H9 (cell line): ENCODE measurements around the gene MSH3. TPM values are rescaled to one million over a fixed set of nuclear protein-coding genes. Genes with fewer than 3 reads are reported as not detected.
A peak's percentile ranks its signal among the peaks of the same experiment; 100 is the strongest.

Experiments used
- DNase-seq: peaks from one replicate; pipeline ENCODE4 v3.0.0-alpha.2; 2017
- H2AFZ ChIP-seq: one replicate; pipeline ENCODE4 v1.6.1; 2013; ENCODE audit warnings: mild to moderate bottlenecking, low read length, control low read depth, moderate library complexity
- H2AK5ac ChIP-seq: 2 replicates; pipeline ENCODE4 v1.6.1; 2013; ENCODE audit warnings: low read length, control low read depth, mixed read lengths; ENCODE audit not compliant: insufficient read length
- H2BK120ac ChIP-seq: one replicate; pipeline ENCODE4 v1.6.1; 2013; ENCODE audit warnings: low read depth, mild to moderate bottlenecking, low read length, control low read depth, inconsistent platforms; ENCODE audit not compliant: poor library complexity, severe bottlenecking
- H2BK12ac ChIP-seq: 2 replicates; pipeline ENCODE4 v1.6.1; 2013; ENCODE audit warnings: low read length, control low read depth, mixed read lengths, low read depth; ENCODE audit not compliant: insufficient read length
- H2BK15ac ChIP-seq: 2 replicates; pipeline ENCODE4 v1.6.1; 2013; ENCODE audit warnings: low read depth, low read length, control low read depth
- H2BK20ac ChIP-seq: one replicate; pipeline ENCODE4 v1.6.1; 2013; ENCODE audit warnings: low read depth, mild to moderate bottlenecking, low read length, control low read depth, inconsistent platforms; ENCODE audit not compliant: poor library complexity, severe bottlenecking
- H2BK5ac ChIP-seq: 2 replicates; pipeline ENCODE4 v1.6.1; 2013; ENCODE audit warnings: low read length, control low read depth, mixed read lengths; ENCODE audit not compliant: insufficient read length
- H3K14ac ChIP-seq: 2 replicates; pipeline ENCODE4 v1.6.1; 2013; ENCODE audit warnings: low read length, control low read depth; ENCODE audit not compliant: insufficient read depth
- H3K18ac ChIP-seq: 2 replicates; pipeline ENCODE4 v1.6.1; 2013; ENCODE audit warnings: low read depth, mild to moderate bottlenecking, mixed read lengths, low read length, control low read depth; ENCODE audit not compliant: insufficient read length
- H3K23ac ChIP-seq: 2 replicates; pipeline ENCODE4 v1.6.1; 2013; ENCODE audit warnings: low read length, control low read depth, mixed read lengths, low read depth; ENCODE audit not compliant: insufficient read length
- H3K23me2 ChIP-seq: 2 replicates; pipeline ENCODE4 v1.6.1; 2013; ENCODE audit warnings: low read depth, mild to moderate bottlenecking, mixed read lengths, low read length, control low read depth; ENCODE audit not compliant: insufficient read length, poor library complexity, severe bottlenecking
- H3K27ac ChIP-seq: 2 replicates; pipeline ENCODE4 v1.5.1; 2013; ENCODE audit warnings: low read length, control low read depth, mixed read lengths, low read depth; ENCODE audit not compliant: insufficient read length
- H3K27me3 ChIP-seq: 2 replicates; pipeline ENCODE4 v1.6.1; 2013; ENCODE audit warnings: low read length, control low read depth, inconsistent platforms; ENCODE audit not compliant: insufficient read depth
- H3K4ac ChIP-seq: 2 replicates; pipeline ENCODE4 v1.6.1; 2013; ENCODE audit warnings: low read depth, mild to moderate bottlenecking, control low read depth, inconsistent platforms, low read length, moderate library complexity
- H3K4me1 ChIP-seq: 2 replicates; pipeline ENCODE4 v1.6.1; 2013; ENCODE audit warnings: low read length, control low read depth, inconsistent platforms; ENCODE audit not compliant: insufficient read depth
- H3K4me2 ChIP-seq: 2 replicates; pipeline ENCODE4 v1.6.1; 2013; ENCODE audit warnings: low read length, control low read depth, mixed read lengths; ENCODE audit not compliant: insufficient read length, insufficient read depth
- H3K56ac ChIP-seq: 2 replicates; pipeline ENCODE4 v1.6.1; 2013; ENCODE audit warnings: low read depth, mild to moderate bottlenecking, mixed read lengths, low read length, control low read depth; ENCODE audit not compliant: insufficient read length
- H3K79me1 ChIP-seq: 2 replicates; pipeline ENCODE4 v1.6.1; 2013; ENCODE audit warnings: low read depth, mild to moderate bottlenecking, moderate library complexity, low read length, control low read depth, inconsistent platforms; ENCODE audit not compliant: insufficient read depth, poor library complexity, severe bottlenecking
- H3K79me2 ChIP-seq: 2 replicates; pipeline ENCODE4 v1.6.1; 2013; ENCODE audit warnings: low read length, control low read depth, inconsistent platforms; ENCODE audit not compliant: insufficient read depth
- H3K9ac ChIP-seq: 2 replicates; pipeline ENCODE4 v1.6.1; 2013; ENCODE audit warnings: low read length, control low read depth, mixed read lengths; ENCODE audit not compliant: insufficient read length; ENCODE audit errors: extremely low read depth
- H3K9me3 ChIP-seq: one replicate; pipeline ENCODE4 v1.6.1; 2013; ENCODE audit warnings: low read depth, low read length, inconsistent platforms; ENCODE audit not compliant: control insufficient read depth
- H3T11ph ChIP-seq: one replicate; pipeline ENCODE4 v1.6.1; 2013; ENCODE audit warnings: mild to moderate bottlenecking, low read length, control low read depth, inconsistent platforms
- H4K20me1 ChIP-seq: one replicate; pipeline ENCODE4 v1.6.1; 2013; ENCODE audit not compliant: control insufficient read depth, insufficient read length, insufficient read depth
- H4K5ac ChIP-seq: 2 replicates; pipeline ENCODE4 v1.6.1; 2013; ENCODE audit warnings: low read depth, mild to moderate bottlenecking, mixed read lengths, low read length, control low read depth; ENCODE audit not compliant: insufficient read length
- H4K8ac ChIP-seq: replicated peaks from 2 replicates; pipeline ENCODE4 v1.6.1; 2013; ENCODE audit warnings: low read length, control low read depth, mixed read lengths, low read depth; ENCODE audit not compliant: insufficient read length
- H4K91ac ChIP-seq: 2 replicates; pipeline ENCODE4 v1.6.1; 2013; ENCODE audit warnings: low read depth, mild to moderate bottlenecking, moderate library complexity, mixed read lengths, low read length, control low read depth; ENCODE audit not compliant: insufficient read length
- H3K27ac Mint-ChIP-seq, 3 experiments: 2 replicates in 2 of 3; 3 replicates in 1 of 3; pipeline ENCODE4 v1.8.0; 2020 to 2021; ENCODE audit warnings: mixed read lengths in 3 of 3, mild to moderate bottlenecking in 1 of 3, moderate library complexity in 1 of 3
- H3K27me3 Mint-ChIP-seq: 2 replicates; pipeline ENCODE4 v1.8.0; 2021; ENCODE audit warnings: low read depth, mild to moderate bottlenecking, moderate library complexity, mixed read lengths
- H3K36me3 Mint-ChIP-seq, 3 experiments: 2 replicates in 2 of 3; 3 replicates in 1 of 3; pipeline ENCODE4 v1.8.0; 2020 to 2021; ENCODE audit warnings: low read depth in 3 of 3, mixed read lengths in 3 of 3; ENCODE audit not compliant: insufficient read depth in 1 of 3
- H3K4me1 Mint-ChIP-seq, 2 experiments: 2 replicates each; pipeline ENCODE4 v1.8.0; 2020; ENCODE audit warnings: mixed read lengths in 2 of 2
- H3K4me3 Mint-ChIP-seq, 2 experiments: 2 replicates in 1 of 2; 3 replicates in 1 of 2; pipeline ENCODE4 v1.8.0; 2020 to 2021; ENCODE audit warnings: mild to moderate bottlenecking in 2 of 2, mixed read lengths in 2 of 2, moderate library complexity in 1 of 2
- H3K9me3 Mint-ChIP-seq, 2 experiments: 2 replicates in 1 of 2; 3 replicates in 1 of 2; pipeline ENCODE4 v1.8.0; 2020; ENCODE audit warnings: mild to moderate bottlenecking in 2 of 2, mixed read lengths in 2 of 2, moderate library complexity in 1 of 2
- CTCF ChIP-seq: fragments of 200-600 bp; sonication (generic); conservative IDR thresholded peaks from 3 replicates; pipeline ENCODE4 v1.8.0; 2021; ENCODE audit warnings: antibody characterized with exemption, mild to moderate bottlenecking
- WGBS: extraction: QIAGEN DNeasy Blood & Tissue Kit; methylation state at CpG from one replicate; pipeline ENCODE4 v1.1.7; 2013; ENCODE audit warnings: missing lambda C conversion rate, low lambda C conversion rate, mixed read lengths; ENCODE audit not compliant: insufficient read length; ENCODE audit errors: extremely low coverage; 5-methylcytosine and 5-hydroxymethylcytosine counted together
- total RNA-seq: library from RNA; stranded (reverse); gene quantifications from 2 replicates; pipeline ENCODE4 v1.2.1, GENCODE V29; 2021

The MSH3 gene
- total RNA-seq, 1 experiment from 2014 or later: 17.3 TPM

- Histone ChIP-seq H3K27ac (no peak overlapping the region), H2BK15ac (no peak overlapping the region), H2AFZ (no peak overlapping the region), H3K18ac (no peak overlapping the region), H3K23ac (no peak overlapping the region), H3K56ac (no peak overlapping the region), H2BK120ac (no peak overlapping the region), H2BK12ac (no peak overlapping the region), H3K14ac (no peak overlapping the region), H2BK5ac (no peak overlapping the region), H3K4me2 (no peak overlapping the region), H2BK20ac (no peak overlapping the region), H3K27me3 (no peaks in the 10 kb centered on the region), H3K9ac (no peak overlapping the region), H3K4me1 (peaks cover 3% of the 10 kb centered on the region; the same call in 1 of the 2 replicates), H3T11ph (no peak overlapping the region), H4K91ac (no peak overlapping the region), H3K79me2 (no peaks in the 10 kb centered on the region), H3K23me2 (no peaks in the 10 kb centered on the region), H3K4ac (no peak overlapping the region), H4K8ac (no peak overlapping the region), H4K5ac (no peak overlapping the region), H2AK5ac (no peak overlapping the region), H3K79me1 (no peaks in the 10 kb centered on the region), H4K20me1 (no peaks in the 10 kb centered on the region), H3K9me3 (no peaks in the 10 kb centered on the region)
- H3K4me1 Mint-ChIP-seq: peaks cover 12 to 16% of the 10 kb centered on the region in 2 experiments
- H3K4me3 Mint-ChIP-seq: no peak overlapping the region
- no peaks in the 10 kb centered on the region for H3K36me3 Mint-ChIP-seq
- DNase-seq: peak; percentile 85
- TF ChIP-seq CTCF: no peak
- no CpG with 5 or more reads among the region's 5 CpGs for WGBS
- no peaks in the 10 kb centered on the region for H3K9me3 Mint-ChIP-seq
- H3K27ac Mint-ChIP-seq: peak overlapping the region in 1 of 3 experiments; percentile 52; a peak in 1 of 7 replicates
- no peaks in the 10 kb centered on the region for H3K27me3 Mint-ChIP-seq
Measured at GRCh38 chr5:80761176-80761575, 106.7 kb downstream of the MSH3 start.
